Stimulated activated CD4-positive, alpha-beta T cell treated with anti-CD3 and anti-CD28 coated beads, TNF-alpha, amount 100 ng/mL, for 24 hours (primary cell): ENCODE results near the gene SUN3.
"Not testable (repeated sequence)": the region's sequence is repeated elsewhere in the genome, so short reads cannot be mapped to it uniquely, and the experiment has no call there.

Source experiments
- DNase-seq, 3 experiments: peaks; one replicate each; pipeline ENCODE4 v3.0.0-alpha.2; 2020; ENCODE audit warnings: low read depth in 3 of 3

SUN3 gene

GRCh38 chr7:47945261-47946015 lies 83.5 kb downstream of the SUN3 start:
- DNase-seq = peak; percentile 52 to 70 (median 58)

GRCh38 chr7:47944536-47945260 lies 84.2 kb downstream of the SUN3 start:
- no peak for DNase-seq

GRCh38 chr7:47943676-47944474 lies 85.0 kb downstream of the SUN3 start:
- no peak for DNase-seq

GRCh38 chr7:47942651-47943050 lies 86.3 kb downstream of the SUN3 start:
- DNase-seq = not testable (repeated sequence)

- no peak for DNase-seq
Observed at GRCh38 chr7:47942132-47942531, 86.8 kb downstream of the SUN3 start.

- no peak for DNase-seq
Observed at GRCh38 chr7:47941136-47941844, 87.6 kb downstream of the SUN3 start.

GRCh38 chr7:47940088-47941013 lies 88.6 kb downstream of the SUN3 start:
- no peak for DNase-seq

- no peak for DNase-seq
Observed at GRCh38 chr7:47939425-47940036, 89.4 kb downstream of the SUN3 start.

- no peak for DNase-seq
Observed at GRCh38 chr7:47938574-47939165, 90.2 kb downstream of the SUN3 start.

GRCh38 chr7:47937711-47938573 lies 91.0 kb downstream of the SUN3 start:
- DNase-seq = no peak
